HG03025 (cell line): ENCODE measurements around the gene CIAPIN1.

Experiments used
- ATAC-seq: cut with Tn5 transposase; IDR thresholded peaks from one replicate; pipeline ENCODE4 v1.9.1; 2021; ENCODE audit warnings: mild to moderate bottlenecking, moderate library complexity; ENCODE audit not compliant: unreplicated experiment, low FRiP score

CIAPIN1 gene

DNA sequence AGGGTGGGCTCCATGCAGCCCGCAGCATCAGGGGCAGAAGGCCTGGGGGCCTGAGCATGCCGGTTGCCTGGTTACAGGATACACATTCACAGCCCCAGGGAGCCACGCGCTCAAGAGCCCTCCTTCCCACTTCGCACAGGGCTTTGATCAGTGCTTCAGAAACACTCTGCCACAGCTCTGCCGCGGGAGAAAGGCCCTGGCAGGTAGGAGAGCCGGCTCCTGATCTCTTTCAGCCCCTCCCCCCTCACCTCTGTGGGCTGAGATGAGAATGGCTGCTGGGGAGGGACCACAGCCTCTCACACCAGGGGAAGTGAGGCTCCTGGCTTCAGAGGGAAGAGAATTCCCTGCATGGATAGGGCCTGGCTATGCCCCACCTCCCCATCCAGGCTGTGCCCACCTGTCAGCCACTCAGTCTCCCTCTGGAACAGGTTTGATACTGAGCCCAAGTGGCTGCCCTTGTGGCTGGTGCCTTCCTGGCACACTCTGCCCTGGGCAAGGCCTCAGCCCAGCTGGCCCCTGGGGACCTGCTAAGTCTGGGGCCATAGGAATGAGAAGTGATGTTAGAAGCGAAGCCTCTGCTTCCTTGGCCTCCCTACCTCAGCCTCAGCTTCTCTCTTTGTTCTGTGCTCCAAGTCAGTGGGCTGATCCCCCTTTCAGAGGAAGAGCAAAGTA, 30.5 kb upstream of the CIAPIN1 start:
- no peak for ATAC-seq

- ATAC-seq = no peak
Observed at GRCh38 chr16:57476546-57477410, 29.6 kb upstream of the CIAPIN1 start.

GRCh38 chr16:57475711-57476339, 28.6 kb upstream of the CIAPIN1 start:
- ATAC-seq = peak; percentile 54

GRCh38 chr16:57474671-57475661, 27.8 kb upstream of the CIAPIN1 start:
- no peak for ATAC-seq

- ATAC-seq = no peak
Observed at GRCh38 chr16:57473906-57474305, 26.7 kb upstream of the CIAPIN1 start.

GRCh38 chr16:57473176-57473840, 26.1 kb upstream of the CIAPIN1 start:
- ATAC-seq = no peak

- no peak for ATAC-seq
Observed at GRCh38 chr16:57472665-57473060, 25.5 kb upstream of the CIAPIN1 start.

- ATAC-seq = no peak
Observed at GRCh38 chr16:57471852-57472664, 24.9 kb upstream of the CIAPIN1 start.

DNA sequence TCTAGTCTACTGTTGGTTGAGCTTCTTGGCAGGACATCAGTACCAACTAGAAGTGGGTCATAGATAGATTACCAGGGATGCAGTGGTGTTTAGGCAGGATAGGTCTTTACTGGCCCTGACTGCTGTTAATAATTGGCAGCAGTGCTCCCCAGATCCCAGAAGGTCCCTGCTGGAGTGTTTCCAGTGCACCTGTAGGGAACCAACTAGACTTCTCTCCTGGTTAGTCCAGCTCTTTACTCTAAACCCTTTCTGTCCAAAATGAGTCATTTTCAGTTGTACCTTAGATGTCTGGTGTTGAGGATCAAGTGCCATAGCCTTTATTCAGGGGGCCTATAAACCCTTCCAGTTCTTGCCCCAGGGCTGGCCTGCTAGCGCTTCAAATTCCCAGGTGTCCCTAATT, 24.0 kb upstream of the CIAPIN1 start:
- no peak for ATAC-seq

GRCh38 chr16:57470711-57471110, 23.5 kb upstream of the CIAPIN1 start:
- no peak for ATAC-seq

DNA sequence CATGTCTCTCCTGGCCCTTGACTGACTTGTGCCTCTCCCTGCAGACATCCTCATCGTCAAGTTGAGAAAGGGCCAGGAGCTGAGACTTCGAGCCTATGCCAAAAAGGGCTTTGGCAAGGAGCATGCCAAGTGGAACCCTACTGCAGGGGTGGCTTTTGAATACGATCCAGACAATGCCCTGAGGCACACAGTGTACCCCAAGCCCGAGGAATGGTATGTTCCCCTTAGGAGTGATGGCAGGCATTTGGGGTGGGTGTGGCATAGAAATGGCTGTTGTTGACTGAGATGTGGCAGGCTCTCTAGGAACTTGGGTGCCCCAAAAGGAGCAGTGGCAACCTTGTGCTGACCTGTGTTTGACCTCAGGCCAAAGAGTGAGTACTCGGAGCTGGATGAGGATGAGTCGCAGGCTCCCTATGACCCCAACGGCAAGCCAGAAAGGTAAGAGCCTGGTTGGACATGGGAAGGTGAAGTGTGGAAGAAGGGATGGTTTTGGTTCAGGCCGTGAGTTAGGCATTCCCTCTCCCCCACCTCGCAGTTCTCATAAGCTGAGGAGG, 22.8 kb upstream of the CIAPIN1 start:
- no peak for ATAC-seq

- ATAC-seq = no peak
Observed at GRCh38 chr16:57469046-57469445, 21.9 kb upstream of the CIAPIN1 start.

DNA sequence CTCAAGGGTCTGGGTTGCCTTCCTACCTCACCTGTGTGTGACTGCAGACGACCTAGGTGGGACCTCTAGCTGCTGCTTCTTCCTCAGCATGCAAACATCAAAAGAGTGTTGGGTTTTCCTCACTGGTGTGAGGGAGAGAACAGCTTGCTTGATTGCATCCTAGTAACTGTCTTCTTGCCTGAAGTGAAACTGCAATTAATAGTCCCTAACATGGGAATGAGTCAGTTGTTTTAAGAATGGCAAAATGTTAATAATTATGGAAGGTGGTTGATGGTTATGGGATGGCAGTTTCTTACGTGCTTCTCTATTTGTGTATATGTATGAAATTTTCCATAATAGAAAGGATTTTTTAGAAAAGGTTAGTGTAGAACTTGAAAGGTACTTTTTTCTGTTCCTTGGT, 21.2 kb upstream of the CIAPIN1 start:
- no peak for ATAC-seq

- ATAC-seq = no peak
Observed at GRCh38 chr16:57464523-57464922, 17.3 kb upstream of the CIAPIN1 start.

DNA sequence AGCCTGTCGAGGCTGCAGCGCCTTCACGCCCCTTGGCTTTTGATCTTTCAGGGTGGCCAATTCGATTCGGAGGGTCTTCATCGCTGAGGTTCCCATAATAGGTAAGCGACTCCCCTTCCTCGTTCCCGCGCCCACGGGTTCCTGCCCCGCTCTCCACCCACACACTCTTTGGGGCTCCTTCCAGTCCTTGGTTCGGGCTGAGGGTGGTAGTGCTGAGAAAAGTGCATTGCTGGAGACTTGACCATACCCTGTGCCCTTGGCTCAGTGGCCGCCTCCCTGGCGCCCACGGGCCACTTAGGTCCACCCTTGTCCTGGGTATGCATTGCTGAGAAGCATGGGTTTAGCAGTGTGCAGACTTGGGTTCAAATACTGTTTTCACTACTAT, 15.8 kb upstream of the CIAPIN1 start:
- ATAC-seq = no peak

GRCh38 chr16:57462209-57462977, 15.2 kb upstream of the CIAPIN1 start, which contains the start of gene POLR2C:
Gene POLR2C, plus strand, starts transcription at chr16:57462679. Its CDS starts 46 bp downstream, at chr16:57462725.
- peak; percentile 70 for ATAC-seq

- ATAC-seq = no peak
Observed at GRCh38 chr16:57452021-57452420, 4.8 kb upstream of the CIAPIN1 start.
